C1 segment of cervical spinal cord (tissue), 14 donors: Measurements from ENCODE around the gene TSR3.

Experiments used
- DNase-seq, 14 donors: peaks; one replicate each; lab custom pipeline; 2025; lab: John Stamatoyannopoulos, UW

TSR3 gene

GRCh38 chr16:1378087-1378803 lies 26.6 kb upstream of the TSR3 start:
- no peak for DNase-seq

GRCh38 chr16:1377406-1378010 lies 25.8 kb upstream of the TSR3 start:
- peak in 9 of 14 donors; percentile 12 to 86 (median 64) for DNase-seq

- no peak for DNase-seq
These were observed 24.2 kb upstream of the TSR3 start for GRCh38 chr16:1375741-1376410.

GRCh38 chr16:1375298-1375640 lies 23.6 kb upstream of the TSR3 start:
- DNase-seq: no peak

- no peak for DNase-seq
These were observed 23.0 kb upstream of the TSR3 start for GRCh38 chr16:1374418-1375297.

GRCh38 chr16:1372292-1372950 lies 20.7 kb upstream of the TSR3 start:
- no peak for DNase-seq

GRCh38 chr16:1371054-1371978 lies 19.6 kb upstream of the TSR3 start:
- DNase-seq: no peak

- DNase-seq: no peak
These were observed 16.0 kb upstream of the TSR3 start for GRCh38 chr16:1367486-1368174.

- no peak for DNase-seq
These were observed 15.1 kb upstream of the TSR3 start for GRCh38 chr16:1366712-1367299.

- DNase-seq: no peak
These were observed 14.5 kb upstream of the TSR3 start for GRCh38 chr16:1366060-1366711.

GRCh38 chr16:1364510-1364909 lies 12.8 kb upstream of the TSR3 start:
- DNase-seq: no peak

- DNase-seq: peak in 4 of 14 donors; percentile 2 to 15 (median 11)
These were observed 11.9 kb upstream of the TSR3 start for GRCh38 chr16:1363501-1364041.

GRCh38 chr16:1362807-1363206 lies 11.1 kb upstream of the TSR3 start:
- no peak for DNase-seq

GRCh38 chr16:1361685-1362360 lies 10.1 kb upstream of the TSR3 start:
- no peak for DNase-seq

- DNase-seq: no peak
These were observed 6.4 kb upstream of the TSR3 start for GRCh38 chr16:1357906-1358566.

- DNase-seq: no peak
These were observed 4.6 kb upstream of the TSR3 start for GRCh38 chr16:1356061-1356900.
